Measurements from ENCODE around the gene AFG3L2. TPM values are rescaled to one million over a fixed set of nuclear protein-coding genes. Genes with fewer than 3 reads are reported as not detected.

Gene AFG3L2
- total and polyA plus RNA-seq, 4 donors, result 17.9 to 31.6 (median 25.6) TPM

DNA sequence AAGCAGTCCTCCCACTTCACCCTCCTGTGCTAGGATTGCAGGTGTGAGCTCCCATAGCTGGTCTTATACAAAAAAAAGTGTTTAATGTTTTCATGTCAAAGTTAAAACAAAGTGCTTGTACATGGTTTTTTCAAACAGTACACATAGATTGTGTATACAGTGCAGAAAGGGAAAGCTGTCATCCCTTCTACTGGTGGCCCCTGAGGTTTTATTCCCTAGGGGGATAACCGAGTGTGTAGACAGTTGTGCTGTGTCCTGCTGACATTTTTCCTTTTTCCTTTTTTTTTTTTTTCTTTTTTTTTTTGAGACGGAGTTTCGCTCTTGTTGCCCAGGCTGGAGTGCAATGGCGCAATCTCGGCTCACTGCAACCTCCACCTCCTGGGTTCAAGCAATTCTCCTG, 58.2 kb downstream of the AFG3L2 start:
- ATAC-seq (ENCODE audit: low FRiP score) (no peak), DNase-seq (no peak)
- no peaks in the 10 kb centered on the region for H3K36me3 ChIP-seq (ENCODE audit: control insufficient read depth in 1 of 2, insufficient read depth in 2 of 2, low read length in 1 of 2)
- peaks cover 4 to 7% of the 10 kb centered on the region in 2 donors for H3K4me1 ChIP-seq (ENCODE audit: control insufficient read depth in 1 of 2, insufficient read depth in 2 of 2, low read length in 2 of 2)
- H3K4me3 ChIP-seq (ENCODE audit: low read length in 2 of 2), result no peak overlapping the region
- WGBS, 2 donors, result 73 to 80% methylated on average over 2 to 5 of the region's 5 CpGs
- H3K27ac ChIP-seq (ENCODE audit: low read depth in 1 of 2, low read length in 2 of 2), result no peak overlapping the region
- H3K9me3 ChIP-seq (ENCODE audit: control insufficient read depth, low read length), result no peaks in the 10 kb centered on the region
- intact Hi-C loops (cut with DNase I), result no loop called here
- no peaks in the 10 kb centered on the region for H3K27me3 ChIP-seq (ENCODE audit: control insufficient read depth in 1 of 2, insufficient read depth in 2 of 2, low read length in 1 of 2)

DNA sequence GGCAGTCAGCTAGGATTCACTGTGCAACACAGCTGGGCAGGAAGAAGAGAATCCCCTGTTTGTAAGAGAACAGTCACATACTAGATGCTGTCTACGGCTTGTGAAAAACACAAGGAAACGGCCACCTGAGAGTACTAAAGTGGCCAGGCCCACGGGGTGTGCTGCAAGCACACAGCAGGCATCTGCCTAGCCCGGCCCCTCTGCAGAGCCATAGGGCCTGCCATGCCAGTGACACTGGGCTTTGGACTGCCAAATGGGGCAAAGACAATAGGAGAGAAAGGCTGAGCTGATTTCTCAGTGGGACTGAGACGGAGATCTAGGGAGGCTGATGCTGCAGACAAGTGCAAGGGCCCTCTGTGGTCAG, 58.7 kb downstream of the AFG3L2 start:
- no peaks in the 10 kb centered on the region for H3K36me3 ChIP-seq (ENCODE audit: control insufficient read depth in 1 of 2, insufficient read depth in 2 of 2, low read length in 1 of 2)
- no peaks in the 10 kb centered on the region for H3K9me3 ChIP-seq (ENCODE audit: control insufficient read depth, low read length)
- no peak for ATAC-seq (ENCODE audit: low FRiP score)
- H3K27ac ChIP-seq (ENCODE audit: low read depth in 1 of 2, low read length in 2 of 2), result peak overlapping the region in 1 of 2 donors; percentile 37
- no peak overlapping the region for H3K4me3 ChIP-seq (ENCODE audit: low read length in 2 of 2)
- WGBS, 2 donors, result 29 to 32% methylated on average over 5 of the region's 5 CpGs
- intact Hi-C loops (cut with DNase I), result no loop called here
- DNase-seq, result no peak
- peaks cover 5 to 7% of the 10 kb centered on the region in 2 donors for H3K4me1 ChIP-seq (ENCODE audit: control insufficient read depth in 1 of 2, insufficient read depth in 2 of 2, low read length in 2 of 2)
- no peaks in the 10 kb centered on the region for H3K27me3 ChIP-seq (ENCODE audit: control insufficient read depth in 1 of 2, insufficient read depth in 2 of 2, low read length in 1 of 2)

DNA sequence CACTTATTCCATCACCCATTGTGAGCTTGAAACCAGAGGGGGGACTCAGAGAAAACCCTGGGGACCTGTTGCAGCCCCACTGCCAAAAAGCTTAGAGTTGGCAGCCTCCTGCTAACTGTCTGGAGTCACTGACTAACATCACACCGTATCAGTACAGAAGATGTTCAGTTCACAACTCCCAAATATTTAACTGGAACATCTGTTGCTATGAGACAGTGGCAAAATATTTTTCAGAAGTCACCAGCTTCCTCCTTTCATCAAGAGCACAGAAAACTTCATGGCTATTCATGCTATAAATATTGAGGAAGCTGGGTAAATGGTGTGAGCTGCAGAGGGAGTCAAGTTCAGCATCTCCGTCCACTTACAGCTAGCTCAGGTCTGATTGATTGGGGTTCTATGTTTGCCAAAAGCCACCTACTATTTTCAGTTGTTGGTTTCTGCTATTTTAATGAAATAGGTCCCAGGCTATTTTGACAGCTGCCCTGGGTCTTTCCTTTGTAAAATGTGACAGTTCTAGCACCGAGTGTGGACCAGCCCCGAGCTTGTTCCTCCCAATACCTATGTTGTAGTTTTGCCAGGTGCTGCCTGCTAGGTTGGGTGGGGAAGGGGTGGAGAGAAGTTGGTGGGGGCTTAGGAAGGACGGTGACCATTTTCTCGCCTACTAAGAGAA, 59.2 kb downstream of the AFG3L2 start:
- peaks cover 7% of the 10 kb centered on the region in 2 donors for H3K4me1 ChIP-seq (ENCODE audit: control insufficient read depth in 1 of 2, insufficient read depth in 2 of 2, low read length in 2 of 2)
- no peaks in the 10 kb centered on the region for H3K9me3 ChIP-seq (ENCODE audit: control insufficient read depth, low read length)
- intact Hi-C loops (cut with DNase I), result no loop called here
- no peak overlapping the region for H3K4me3 ChIP-seq (ENCODE audit: low read length in 2 of 2)
- no peak for ATAC-seq (ENCODE audit: low FRiP score)
- H3K27me3 ChIP-seq (ENCODE audit: control insufficient read depth in 1 of 2, insufficient read depth in 2 of 2, low read length in 1 of 2), result no peaks in the 10 kb centered on the region
- H3K36me3 ChIP-seq (ENCODE audit: control insufficient read depth in 1 of 2, insufficient read depth in 2 of 2, low read length in 1 of 2), result no peaks in the 10 kb centered on the region
- 28 to 31% methylated on average over 6 of the region's 6 CpGs for WGBS, 2 donors
- no peak for DNase-seq
- peak overlapping the region in 1 of 2 donors; percentile 37 for H3K27ac ChIP-seq (ENCODE audit: low read depth in 1 of 2, low read length in 2 of 2)

DNA sequence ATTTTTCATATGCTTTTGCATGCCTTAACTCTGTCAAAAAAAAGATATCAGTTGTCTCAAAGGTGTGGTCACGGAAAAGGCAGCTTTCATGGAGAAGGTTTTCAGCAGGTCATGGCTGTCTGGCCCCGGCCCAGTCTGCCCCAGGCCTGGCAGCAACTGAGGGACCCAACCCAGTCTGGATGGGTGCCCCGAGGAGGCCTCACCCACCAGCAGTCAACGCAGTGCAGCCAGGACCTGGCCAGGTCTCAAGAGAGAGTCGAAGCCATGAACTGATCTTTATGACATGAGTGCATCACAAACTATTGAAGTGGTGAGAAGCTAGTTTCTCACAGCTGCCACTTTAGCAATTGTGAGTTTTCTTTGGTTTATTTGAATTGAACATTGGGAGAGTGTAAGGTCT, 61.1 kb downstream of the AFG3L2 start:
- intact Hi-C loops (cut with DNase I), result no loop called here
- DNase-seq (no peak), ATAC-seq (ENCODE audit: low FRiP score) (peak; percentile 26)
- WGBS, 2 donors, result 3 to 8% methylated on average over 5 of the region's 5 CpGs
- H3K36me3 ChIP-seq (ENCODE audit: control insufficient read depth in 1 of 2, insufficient read depth in 2 of 2, low read length in 1 of 2), result no peaks in the 10 kb centered on the region
- H3K27ac ChIP-seq (ENCODE audit: low read depth in 1 of 2, low read length in 2 of 2), result no peak overlapping the region
- no peaks in the 10 kb centered on the region for H3K9me3 ChIP-seq (ENCODE audit: control insufficient read depth, low read length)
- peaks cover 7% of the 10 kb centered on the region in 2 donors for H3K4me1 ChIP-seq (ENCODE audit: control insufficient read depth in 1 of 2, insufficient read depth in 2 of 2, low read length in 2 of 2)
- H3K4me3 ChIP-seq (ENCODE audit: low read length in 2 of 2), result no peak overlapping the region
- H3K27me3 ChIP-seq (ENCODE audit: control insufficient read depth in 1 of 2, insufficient read depth in 2 of 2, low read length in 1 of 2), result no peaks in the 10 kb centered on the region

DNA sequence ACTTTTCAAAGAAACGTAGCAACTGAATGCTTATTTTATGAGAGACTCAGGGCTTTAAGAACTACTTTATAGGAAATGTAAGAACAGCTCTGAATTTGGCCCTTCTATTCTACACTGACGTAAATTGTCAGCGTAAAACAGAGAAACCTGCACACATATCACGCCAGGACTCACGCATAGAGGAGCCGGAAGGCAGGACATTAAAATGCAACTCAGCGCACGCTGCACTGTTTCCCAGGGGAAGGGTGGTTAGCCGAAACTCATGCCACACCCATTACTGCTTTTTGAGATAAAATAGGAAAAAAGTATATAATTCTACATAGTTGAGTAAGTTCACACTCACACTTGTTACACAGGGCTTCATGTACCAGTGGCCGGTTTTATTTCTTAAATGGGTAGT, 61.5 kb downstream of the AFG3L2 start:
- no peak overlapping the region for H3K4me3 ChIP-seq (ENCODE audit: low read length in 2 of 2)
- peak overlapping the region in 1 of 2 donors; percentile 22 for H3K27ac ChIP-seq (ENCODE audit: low read depth in 1 of 2, low read length in 2 of 2)
- intact Hi-C loops (cut with DNase I), result no loop called here
- 14 to 23% methylated on average over 10 of the region's 10 CpGs for WGBS, 2 donors
- peaks cover 7% of the 10 kb centered on the region in 2 donors for H3K4me1 ChIP-seq (ENCODE audit: control insufficient read depth in 1 of 2, insufficient read depth in 2 of 2, low read length in 2 of 2)
- DNase-seq (no peak), ATAC-seq (ENCODE audit: low FRiP score) (peak; percentile 4)
- H3K9me3 ChIP-seq (ENCODE audit: control insufficient read depth, low read length), result no peaks in the 10 kb centered on the region
- no peaks in the 10 kb centered on the region for H3K27me3 ChIP-seq (ENCODE audit: control insufficient read depth in 1 of 2, insufficient read depth in 2 of 2, low read length in 1 of 2)
- H3K36me3 ChIP-seq (ENCODE audit: control insufficient read depth in 1 of 2, insufficient read depth in 2 of 2, low read length in 1 of 2), result no peaks in the 10 kb centered on the region

DNA sequence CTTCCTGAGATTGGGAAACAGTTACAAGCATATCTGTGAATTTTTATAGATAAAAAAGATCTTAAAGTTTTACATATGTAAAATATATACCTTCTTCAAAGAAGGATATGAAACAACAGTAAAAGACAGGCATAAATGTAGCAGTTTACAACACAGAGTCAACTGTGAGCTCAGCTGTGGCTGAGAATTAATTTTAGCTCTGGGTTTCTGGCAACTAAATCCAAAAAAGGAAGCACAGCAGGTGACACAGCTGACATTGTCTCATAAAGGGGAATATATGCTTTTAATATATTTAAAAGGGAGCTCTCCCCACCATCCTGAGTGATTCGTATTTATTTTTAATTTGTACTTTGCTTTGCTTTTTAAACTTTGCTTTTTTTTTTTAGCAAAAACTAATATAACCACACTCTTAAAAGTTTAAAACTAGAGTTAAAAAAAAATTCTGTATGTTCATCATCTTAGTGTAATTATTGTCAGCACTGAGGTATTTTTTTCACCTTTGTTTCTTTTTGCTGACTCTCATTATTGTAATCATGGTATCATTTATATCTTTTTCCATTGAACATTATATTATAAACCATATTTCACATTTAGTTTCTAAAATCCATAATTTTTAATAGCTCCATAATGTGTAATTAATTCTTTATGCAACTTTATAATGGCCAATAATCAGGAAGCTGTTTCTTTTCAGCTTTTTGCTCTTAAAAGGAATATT, 62.3 kb downstream of the AFG3L2 start:
- Histone ChIP-seq H3K27me3 (ENCODE audit: control insufficient read depth in 1 of 2, insufficient read depth in 2 of 2, low read length in 1 of 2) (no peaks in the 10 kb centered on the region), H3K36me3 (ENCODE audit: control insufficient read depth in 1 of 2, insufficient read depth in 2 of 2, low read length in 1 of 2) (no peaks in the 10 kb centered on the region), H3K4me3 (ENCODE audit: low read length in 2 of 2) (no peak overlapping the region), H3K27ac (ENCODE audit: low read depth in 1 of 2, low read length in 2 of 2) (peak overlapping the region in 1 of 2 donors; percentile 54), H3K9me3 (ENCODE audit: control insufficient read depth, low read length) (no peaks in the 10 kb centered on the region), H3K4me1 (ENCODE audit: control insufficient read depth in 1 of 2, insufficient read depth in 2 of 2, low read length in 2 of 2) (peaks cover 7 to 10% of the 10 kb centered on the region in 2 donors)
- no peak for DNase-seq
- WGBS, 2 donors, result 32 to 47% methylated on average over 1 of the region's 1 CpG
- intact Hi-C loops (cut with DNase I), result no loop called here
- no peak for ATAC-seq (ENCODE audit: low FRiP score)

DNA sequence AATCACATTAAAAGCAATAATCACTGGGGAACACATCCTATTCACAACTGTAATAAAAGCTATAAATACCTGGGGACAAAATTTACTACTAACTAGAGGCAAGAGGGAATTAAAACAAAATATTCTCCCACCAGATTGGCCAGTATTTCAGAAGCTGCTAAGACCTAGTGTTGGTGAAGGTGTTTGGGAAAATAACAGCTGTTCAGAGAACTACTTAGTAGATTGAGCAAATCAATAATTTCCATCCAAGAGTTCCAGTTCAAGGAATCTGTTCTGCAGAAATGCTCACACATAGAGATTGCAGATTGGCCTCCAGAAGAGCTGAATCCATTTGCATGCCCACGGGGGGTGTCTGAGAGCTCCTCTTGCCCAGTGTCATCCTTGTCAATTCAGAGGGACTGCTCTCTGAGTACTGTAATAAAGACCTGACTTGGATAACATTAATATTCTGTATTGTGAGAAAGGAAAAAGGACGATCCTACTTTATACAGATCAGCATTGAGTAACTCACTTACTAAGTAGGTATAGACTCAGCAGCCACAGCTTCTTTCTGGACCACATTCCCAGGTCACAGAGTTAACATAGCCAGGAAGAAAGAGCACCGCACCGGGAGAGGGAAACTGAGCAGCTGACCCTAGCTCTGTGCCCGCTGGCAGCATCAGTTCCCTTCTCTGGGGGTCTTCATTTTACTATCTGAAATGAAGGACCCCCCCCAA, 63.3 kb downstream of the AFG3L2 start:
- Histone ChIP-seq H3K27ac (ENCODE audit: low read depth in 1 of 2, low read length in 2 of 2) (peak overlapping the region in 1 of 2 donors; percentile 18), H3K4me3 (ENCODE audit: low read length in 2 of 2) (no peak overlapping the region), H3K9me3 (ENCODE audit: control insufficient read depth, low read length) (no peaks in the 10 kb centered on the region), H3K4me1 (ENCODE audit: control insufficient read depth in 1 of 2, insufficient read depth in 2 of 2, low read length in 2 of 2) (peaks cover 7 to 13% of the 10 kb centered on the region in 2 donors), H3K27me3 (ENCODE audit: control insufficient read depth in 1 of 2, insufficient read depth in 2 of 2, low read length in 1 of 2) (no peaks in the 10 kb centered on the region), H3K36me3 (ENCODE audit: control insufficient read depth in 1 of 2, insufficient read depth in 2 of 2, low read length in 1 of 2) (no peaks in the 10 kb centered on the region)
- ATAC-seq (ENCODE audit: low FRiP score) (no peak), DNase-seq (no peak)
- intact Hi-C loops (cut with DNase I), result no loop called here
- 58 to 74% methylated on average over 5 of the region's 5 CpGs for WGBS, 2 donors

DNA sequence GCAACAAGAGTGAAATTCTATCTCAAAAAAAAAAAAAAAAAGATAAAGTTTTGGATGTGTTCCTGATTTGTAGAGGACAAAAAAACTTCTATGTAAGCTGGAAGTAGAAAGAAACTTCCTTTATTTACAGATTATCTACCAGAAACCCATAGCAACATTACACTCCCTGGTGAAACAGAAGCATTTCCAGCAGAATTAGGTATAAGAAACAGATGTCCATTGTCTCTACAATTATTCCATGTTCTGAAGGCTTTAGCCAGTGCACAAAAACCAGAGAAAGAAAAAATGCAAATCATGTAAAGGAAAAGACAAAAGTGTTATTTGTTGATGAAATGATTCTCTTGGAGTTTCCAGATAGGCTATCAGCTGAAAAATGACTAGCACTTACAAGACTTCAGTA, 64.1 kb downstream of the AFG3L2 start:
- Histone ChIP-seq H3K4me3 (ENCODE audit: low read length in 2 of 2) (no peak overlapping the region), H3K27ac (ENCODE audit: low read depth in 1 of 2, low read length in 2 of 2) (no peak overlapping the region), H3K27me3 (ENCODE audit: control insufficient read depth in 1 of 2, insufficient read depth in 2 of 2, low read length in 1 of 2) (no peaks in the 10 kb centered on the region), H3K9me3 (ENCODE audit: control insufficient read depth, low read length) (no peaks in the 10 kb centered on the region), H3K36me3 (ENCODE audit: control insufficient read depth in 1 of 2, insufficient read depth in 2 of 2, low read length in 1 of 2) (no peaks in the 10 kb centered on the region), H3K4me1 (ENCODE audit: control insufficient read depth in 1 of 2, insufficient read depth in 2 of 2, low read length in 2 of 2) (peaks cover 3 to 13% of the 10 kb centered on the region in 2 donors)
- intact Hi-C loops (cut with DNase I), result no loop called here
- ATAC-seq (ENCODE audit: low FRiP score) (no peak), DNase-seq (no peak)
